Activated naive CD4-positive, alpha-beta T cell treated with Interleukin-2 at 50 U/mL for 16 hours (primary cell): ENCODE results near the gene SLC48A1.
"Not testable (repeated sequence)": the region's sequence is repeated elsewhere in the genome, so short reads cannot be mapped to it uniquely, and the experiment has no call there.

Experiments used
- DNase-seq: peaks from one replicate; pipeline ENCODE4 v3.0.0-alpha.2; 2020

Gene SLC48A1

GRCh38 chr12:47794679-47795078 is 21.6 kb downstream of the SLC48A1 start:
- no peak for DNase-seq

- DNase-seq: no peak
Observed at GRCh38 chr12:47795121-47795813, 22.2 kb downstream of the SLC48A1 start.

- DNase-seq: no peak
Observed at GRCh38 chr12:47795814-47796411, 22.9 kb downstream of the SLC48A1 start.

GRCh38 chr12:47797441-47797840 is 24.4 kb downstream of the SLC48A1 start:
- no peak for DNase-seq

- DNase-seq: no peak
Observed at GRCh38 chr12:47798382-47798948, 25.4 kb downstream of the SLC48A1 start.

GRCh38 chr12:47799357-47799955 is 26.4 kb downstream of the SLC48A1 start:
- no peak for DNase-seq

GRCh38 chr12:47800582-47800981 is 27.5 kb downstream of the SLC48A1 start:
- DNase-seq: no peak

- DNase-seq: no peak
Observed at GRCh38 chr12:47801170-47801903, 28.3 kb downstream of the SLC48A1 start.

- DNase-seq: no peak
Observed at GRCh38 chr12:47801904-47802246, 28.8 kb downstream of the SLC48A1 start.

GRCh38 chr12:47802312-47802711 is 29.3 kb downstream of the SLC48A1 start:
- DNase-seq: no peak

GRCh38 chr12:47803191-47803875 is 30.3 kb downstream of the SLC48A1 start:
- DNase-seq: no peak

- no peak for DNase-seq
Observed at GRCh38 chr12:47804171-47804570, 31.1 kb downstream of the SLC48A1 start.

GRCh38 chr12:47805417-47805816 is 32.4 kb downstream of the SLC48A1 start:
- DNase-seq: no peak

GRCh38 chr12:47807338-47807737 is 34.3 kb downstream of the SLC48A1 start:
- no peak for DNase-seq

- peak; percentile 83 for DNase-seq
Observed at GRCh38 chr12:47808050-47808449, 35.0 kb downstream of the SLC48A1 start.

- DNase-seq: peak; percentile 55
Observed at GRCh38 chr12:47808574-47809365, 35.7 kb downstream of the SLC48A1 start.

- not testable (repeated sequence) for DNase-seq
Observed at GRCh38 chr12:47809518-47809917, 36.5 kb downstream of the SLC48A1 start.

GRCh38 chr12:47811072-47811396 is 38.0 kb downstream of the SLC48A1 start:
- no peak for DNase-seq

- no peak for DNase-seq
Observed at GRCh38 chr12:47811581-47812484, 38.8 kb downstream of the SLC48A1 start.

GRCh38 chr12:47812797-47813510 is 39.9 kb downstream of the SLC48A1 start:
- DNase-seq: peak; percentile 95
